Stimulated activated CD4-positive, alpha-beta T cell treated with anti-CD3 and anti-CD28 coated beads, Interleukin-2, amount 100 ng/mL, for 4 hours (primary cell): ENCODE results near the gene MRC2.
A peak's percentile ranks its signal among the peaks of the same experiment; 100 is the strongest.
"Not testable (repeated sequence)": the region's sequence is repeated elsewhere in the genome, so short reads cannot be mapped to it uniquely, and the experiment has no call there.

Experiments
- DNase-seq: peaks from one replicate; pipeline ENCODE4 v3.0.0-alpha.2; 2020; ENCODE audit warnings: low read depth

MRC2 gene, protein sequence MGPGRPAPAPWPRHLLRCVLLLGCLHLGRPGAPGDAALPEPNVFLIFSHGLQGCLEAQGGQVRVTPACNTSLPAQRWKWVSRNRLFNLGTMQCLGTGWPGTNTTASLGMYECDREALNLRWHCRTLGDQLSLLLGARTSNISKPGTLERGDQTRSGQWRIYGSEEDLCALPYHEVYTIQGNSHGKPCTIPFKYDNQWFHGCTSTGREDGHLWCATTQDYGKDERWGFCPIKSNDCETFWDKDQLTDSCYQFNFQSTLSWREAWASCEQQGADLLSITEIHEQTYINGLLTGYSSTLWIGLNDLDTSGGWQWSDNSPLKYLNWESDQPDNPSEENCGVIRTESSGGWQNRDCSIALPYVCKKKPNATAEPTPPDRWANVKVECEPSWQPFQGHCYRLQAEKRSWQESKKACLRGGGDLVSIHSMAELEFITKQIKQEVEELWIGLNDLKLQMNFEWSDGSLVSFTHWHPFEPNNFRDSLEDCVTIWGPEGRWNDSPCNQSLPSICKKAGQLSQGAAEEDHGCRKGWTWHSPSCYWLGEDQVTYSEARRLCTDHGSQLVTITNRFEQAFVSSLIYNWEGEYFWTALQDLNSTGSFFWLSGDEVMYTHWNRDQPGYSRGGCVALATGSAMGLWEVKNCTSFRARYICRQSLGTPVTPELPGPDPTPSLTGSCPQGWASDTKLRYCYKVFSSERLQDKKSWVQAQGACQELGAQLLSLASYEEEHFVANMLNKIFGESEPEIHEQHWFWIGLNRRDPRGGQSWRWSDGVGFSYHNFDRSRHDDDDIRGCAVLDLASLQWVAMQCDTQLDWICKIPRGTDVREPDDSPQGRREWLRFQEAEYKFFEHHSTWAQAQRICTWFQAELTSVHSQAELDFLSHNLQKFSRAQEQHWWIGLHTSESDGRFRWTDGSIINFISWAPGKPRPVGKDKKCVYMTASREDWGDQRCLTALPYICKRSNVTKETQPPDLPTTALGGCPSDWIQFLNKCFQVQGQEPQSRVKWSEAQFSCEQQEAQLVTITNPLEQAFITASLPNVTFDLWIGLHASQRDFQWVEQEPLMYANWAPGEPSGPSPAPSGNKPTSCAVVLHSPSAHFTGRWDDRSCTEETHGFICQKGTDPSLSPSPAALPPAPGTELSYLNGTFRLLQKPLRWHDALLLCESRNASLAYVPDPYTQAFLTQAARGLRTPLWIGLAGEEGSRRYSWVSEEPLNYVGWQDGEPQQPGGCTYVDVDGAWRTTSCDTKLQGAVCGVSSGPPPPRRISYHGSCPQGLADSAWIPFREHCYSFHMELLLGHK (N-terminal part only)

GRCh38 chr17:62627219-62627903, at the start of gene MRC2:
Gene MRC2, plus strand, starts transcription at chr17:62627670. Its CDS starts 133 bp downstream, at chr17:62627803.
- DNase-seq = peak; percentile 55

- DNase-seq = no peak
Observed at GRCh38 chr17:62578757-62579487, 48.5 kb upstream of the MRC2 start.

DNA sequence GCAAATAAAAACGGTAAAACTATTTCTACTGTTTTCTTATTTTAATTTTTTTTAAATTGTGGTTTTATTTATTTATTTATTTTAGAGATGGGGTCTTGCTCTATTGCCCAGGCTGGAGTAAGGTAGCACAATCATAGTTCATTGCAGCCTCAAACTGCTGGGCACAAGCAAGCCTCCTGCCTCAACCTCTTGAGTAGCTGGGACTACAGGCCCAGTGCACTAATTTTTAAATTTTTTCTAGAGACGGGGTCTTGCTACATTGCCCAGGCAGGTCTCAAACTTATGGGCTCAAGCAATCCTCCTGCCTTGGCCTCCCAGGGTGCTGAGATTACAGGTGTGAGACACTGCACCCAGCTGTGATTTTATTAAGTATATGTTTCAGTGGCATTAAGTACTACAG, 46.5 kb upstream of the MRC2 start:
- no peak for DNase-seq

DNA sequence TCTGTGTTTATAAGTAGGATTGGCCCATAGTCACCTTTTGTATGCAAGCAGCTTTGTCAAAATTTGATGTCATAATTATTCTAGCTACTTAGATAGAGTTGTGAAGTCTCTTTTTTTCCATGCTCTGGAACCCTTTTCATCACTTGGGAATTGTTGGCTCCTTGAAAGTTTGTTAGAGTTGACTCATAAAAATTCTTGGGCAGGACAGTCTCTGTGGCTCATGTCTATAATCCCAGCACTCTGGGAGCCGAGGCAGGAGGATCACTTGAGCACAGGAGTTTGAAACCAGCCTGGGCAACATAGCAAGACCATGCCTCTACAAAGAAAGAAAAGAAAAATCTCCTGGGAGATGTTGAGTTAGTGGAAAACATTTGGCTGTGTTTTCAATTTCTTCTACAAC, 45.7 kb upstream of the MRC2 start:
- DNase-seq = no peak

- DNase-seq = no peak
Observed at GRCh38 chr17:62587554-62587953, 39.9 kb upstream of the MRC2 start.

DNA sequence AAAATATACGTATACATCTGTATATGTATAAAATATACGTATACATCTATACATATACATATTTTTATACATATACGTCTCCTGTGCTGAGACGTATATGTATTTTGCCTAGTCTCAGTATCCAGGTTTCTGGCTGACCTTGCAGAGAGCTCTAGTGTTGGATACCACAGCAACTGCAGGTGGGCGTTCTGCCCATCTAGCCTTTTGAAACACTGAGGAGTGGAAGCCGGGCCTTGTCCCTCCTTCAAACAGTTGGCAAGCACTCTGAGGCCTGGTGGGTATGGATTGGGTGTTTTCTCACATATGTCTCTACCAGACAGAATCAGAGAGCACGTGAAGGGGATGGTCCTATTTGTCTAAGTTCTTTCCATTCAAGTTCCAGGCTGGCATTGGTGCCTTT, 39.4 kb upstream of the MRC2 start:
- DNase-seq = no peak

DNA sequence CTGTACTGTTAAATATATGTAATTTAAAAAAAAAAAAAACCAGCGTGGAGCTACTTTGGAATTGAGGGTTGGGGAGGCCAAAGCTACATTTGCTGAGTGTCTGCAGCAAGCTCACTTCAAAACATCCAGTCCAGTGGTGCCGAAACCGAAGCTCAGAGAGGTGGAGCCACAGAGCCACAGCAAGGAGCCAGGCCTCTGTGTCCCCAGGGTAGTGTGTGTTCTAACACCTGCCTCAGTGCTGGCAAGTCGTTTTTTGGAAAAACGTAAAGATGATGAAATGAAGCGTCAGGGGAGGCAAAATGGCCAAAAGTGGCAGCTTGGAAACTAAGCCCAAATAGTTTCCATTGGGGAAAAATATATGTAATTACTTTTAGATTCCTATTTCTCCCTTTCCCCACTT, 36.1 kb upstream of the MRC2 start:
- no peak for DNase-seq

DNA sequence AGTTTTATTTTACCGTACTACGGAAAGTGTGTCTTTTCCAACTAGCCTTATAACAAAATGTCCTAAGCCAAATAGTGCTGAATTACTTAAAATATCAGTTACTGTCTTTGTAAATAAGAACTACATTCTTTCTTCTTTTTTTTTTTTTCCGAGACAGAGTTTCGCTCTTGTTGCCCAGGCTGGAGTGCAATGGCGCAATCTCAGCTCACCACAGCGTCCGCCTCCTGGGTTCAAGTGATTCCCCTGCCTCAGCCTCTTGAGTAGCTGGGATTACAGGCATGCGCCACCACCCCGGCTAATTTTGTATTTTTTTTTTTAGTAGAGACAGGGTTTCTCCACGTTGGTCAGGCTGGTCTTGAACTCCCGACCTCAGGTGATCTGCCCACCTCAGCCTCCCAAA, 35.6 kb upstream of the MRC2 start:
- not testable (repeated sequence) for DNase-seq

DNA sequence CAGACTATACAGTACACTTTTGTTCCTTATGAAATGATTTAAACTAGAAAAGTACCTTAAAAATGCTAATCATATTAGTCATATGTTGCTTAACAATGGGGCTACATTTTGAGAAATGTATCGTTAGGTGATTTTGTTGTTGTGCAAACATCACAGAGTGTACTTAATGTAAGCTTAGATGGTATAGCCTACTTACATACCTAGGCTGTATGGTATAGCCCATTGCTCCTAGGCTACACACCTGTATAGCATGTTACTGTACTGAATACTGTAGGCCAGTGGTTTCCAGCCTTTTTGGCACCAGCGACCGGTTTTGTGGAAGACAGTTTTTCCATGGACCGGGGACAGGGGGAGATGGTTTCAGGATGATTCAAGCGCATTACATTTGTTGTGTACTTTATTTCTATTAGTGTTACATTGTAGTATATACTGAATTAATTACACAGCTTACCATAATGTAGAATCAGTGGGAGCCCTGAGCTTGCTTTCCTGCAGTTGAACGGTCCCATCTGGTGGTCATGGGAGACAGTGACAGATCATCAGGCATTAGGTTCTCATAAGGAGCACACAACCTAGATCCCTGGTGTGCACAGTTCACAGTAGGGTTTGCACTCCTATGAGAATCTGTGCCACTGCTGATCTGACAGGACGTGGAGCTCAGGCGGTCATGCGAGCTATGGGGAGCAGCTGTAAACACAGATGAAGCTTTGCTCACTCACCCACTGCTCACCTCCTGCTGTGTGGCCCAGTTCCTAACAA, 35.0 kb upstream of the MRC2 start:
- no peak for DNase-seq

GRCh38 chr17:62595484-62595883, 32.0 kb upstream of the MRC2 start:
- no peak for DNase-seq

DNA sequence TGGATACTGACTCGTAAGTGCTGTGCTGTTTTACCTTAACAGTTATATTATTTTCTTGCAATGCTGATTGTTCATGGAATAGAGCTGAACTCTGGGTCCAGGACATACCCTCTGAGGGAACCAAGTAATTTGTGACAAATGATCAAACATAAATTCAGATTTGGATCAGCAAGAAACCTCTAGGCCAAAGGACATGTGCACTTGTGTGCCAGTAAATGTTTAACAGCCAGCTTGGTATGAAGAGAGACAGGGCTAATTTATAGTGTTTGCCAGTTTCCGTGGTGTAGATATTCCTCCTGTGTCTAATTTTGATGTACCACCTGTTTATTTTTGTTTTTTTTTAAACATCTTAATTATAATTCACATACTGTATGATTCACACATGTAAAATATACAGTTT, 30.8 kb upstream of the MRC2 start:
- no peak for DNase-seq

GRCh38 chr17:62597150-62597549, 30.3 kb upstream of the MRC2 start:
- DNase-seq = no peak

DNA sequence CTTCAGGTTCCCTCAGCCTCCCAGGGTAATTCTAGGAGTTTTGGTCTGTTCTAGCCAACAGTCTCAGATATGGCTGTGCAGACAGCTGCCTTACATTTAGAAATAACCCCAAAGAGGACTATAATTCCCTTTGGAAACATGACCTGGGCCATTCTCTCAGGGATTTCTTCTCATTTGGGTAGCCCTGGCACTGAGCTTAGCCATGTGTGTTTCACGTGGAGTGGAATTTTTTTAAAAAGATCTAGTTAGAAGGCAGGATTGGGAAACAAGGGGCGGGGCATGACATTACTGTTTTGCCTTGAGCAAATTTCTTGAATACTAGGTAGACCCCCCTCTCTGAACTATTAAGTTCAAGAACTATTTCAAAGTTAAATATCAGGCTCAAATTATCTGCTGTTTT, 29.6 kb upstream of the MRC2 start:
- no peak for DNase-seq

GRCh38 chr17:62599964-62600657, 27.4 kb upstream of the MRC2 start:
- no peak for DNase-seq

DNA sequence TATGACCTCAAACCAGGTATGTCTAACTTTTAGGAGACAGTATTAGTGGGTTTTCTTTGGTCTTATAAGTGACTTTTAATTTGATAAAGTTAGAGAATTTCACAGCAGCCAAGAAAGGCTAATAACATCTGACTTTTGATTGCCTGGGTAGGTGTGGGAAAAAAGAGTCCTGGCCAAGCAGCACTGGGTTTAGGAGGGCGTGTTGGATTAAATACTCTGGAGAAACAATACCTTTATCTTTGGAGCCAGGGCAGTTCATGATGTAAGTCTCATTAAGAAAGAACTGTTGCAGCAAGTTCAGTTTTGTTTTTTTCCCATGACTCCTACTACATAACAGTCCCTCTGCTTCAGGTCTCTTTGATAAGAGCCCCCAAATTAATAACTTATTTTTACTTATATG, 26.7 kb upstream of the MRC2 start:
- DNase-seq = no peak

GRCh38 chr17:62601471-62601870, 26.0 kb upstream of the MRC2 start:
- no peak for DNase-seq

DNA sequence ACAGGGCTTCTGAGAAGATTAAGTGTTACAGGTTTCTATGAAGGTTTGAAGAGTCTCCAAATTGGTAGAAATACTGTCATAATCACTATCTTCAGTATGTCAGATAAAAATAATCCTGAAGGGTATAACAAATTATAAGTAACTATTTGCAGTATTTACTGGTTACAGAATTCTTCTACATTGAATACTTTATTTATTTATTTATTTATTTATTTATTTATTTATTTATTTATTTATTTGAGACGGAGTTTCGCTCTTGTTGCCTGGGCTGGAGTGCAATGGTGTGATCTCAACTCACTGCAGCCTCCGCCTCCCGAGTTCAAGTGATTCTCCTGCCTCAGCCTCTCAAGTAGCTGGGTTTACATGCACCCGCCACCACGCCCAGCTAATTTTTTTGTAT, 23.7 kb upstream of the MRC2 start:
- DNase-seq = not testable (repeated sequence)

- no peak for DNase-seq
Observed at GRCh38 chr17:62605588-62605987, 21.9 kb upstream of the MRC2 start.

GRCh38 chr17:62611292-62611691, 16.2 kb upstream of the MRC2 start:
- no peak for DNase-seq

- DNase-seq = no peak
Observed at GRCh38 chr17:62611728-62612127, 15.7 kb upstream of the MRC2 start.
